AG09319 (cell line): ENCODE results near the gene CST3.

Experiments used
- DNase-seq: peaks from one replicate; pipeline ENCODE4 v3.0.0-alpha.2; 2010; ENCODE audit warnings: low read depth; ENCODE audit errors: extremely low read depth
- TF ChIP-seq, protein P1 (sequence below): IDR thresholded peaks from 2 replicates; pipeline ENCODE4 v1.5.1; 2011; ENCODE audit warnings: low read depth, mild to moderate bottlenecking, inconsistent platforms, low read length, moderate library complexity

The CST3 gene

DNA sequence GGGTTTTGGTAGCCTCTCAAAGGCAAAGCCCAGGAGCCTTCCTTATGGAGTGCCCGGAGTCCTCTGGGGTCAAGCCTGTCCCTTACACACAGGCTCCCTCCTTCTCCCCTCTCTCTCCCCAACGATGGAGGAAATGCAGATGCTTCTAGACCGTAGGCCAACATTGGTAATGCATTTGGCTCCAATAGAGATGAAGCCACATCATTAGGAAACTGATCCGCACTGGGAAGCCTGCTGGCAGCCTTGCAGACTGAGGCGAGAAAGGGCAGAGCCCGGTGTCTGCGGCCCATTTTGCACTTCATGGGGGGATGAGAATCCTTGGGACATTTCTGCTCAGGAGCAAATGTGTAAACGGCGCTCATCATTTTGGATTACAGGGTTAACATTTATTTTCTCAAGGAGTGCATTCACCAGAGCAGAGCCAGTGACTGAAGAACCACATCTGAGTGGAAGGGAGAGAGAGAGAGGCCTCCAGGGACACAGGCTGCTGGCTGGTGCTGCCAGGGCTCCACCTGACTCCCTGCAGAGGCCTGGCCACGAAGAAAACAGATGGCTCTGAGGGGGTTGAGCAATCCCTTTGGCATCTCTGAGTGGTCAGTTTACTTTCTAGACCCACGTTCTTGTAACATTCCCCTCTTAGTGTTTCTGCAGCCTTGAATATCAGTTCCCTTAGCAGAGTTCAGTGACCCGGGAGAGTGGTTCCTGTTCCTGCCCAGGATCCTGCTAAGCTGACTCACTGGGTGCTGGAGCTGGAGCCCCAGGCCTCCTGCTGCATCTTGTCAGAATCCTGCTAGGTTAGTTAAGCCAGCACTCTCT is 4.4 kb upstream of the CST3 start:
- TF ChIP-seq, protein P1, sequence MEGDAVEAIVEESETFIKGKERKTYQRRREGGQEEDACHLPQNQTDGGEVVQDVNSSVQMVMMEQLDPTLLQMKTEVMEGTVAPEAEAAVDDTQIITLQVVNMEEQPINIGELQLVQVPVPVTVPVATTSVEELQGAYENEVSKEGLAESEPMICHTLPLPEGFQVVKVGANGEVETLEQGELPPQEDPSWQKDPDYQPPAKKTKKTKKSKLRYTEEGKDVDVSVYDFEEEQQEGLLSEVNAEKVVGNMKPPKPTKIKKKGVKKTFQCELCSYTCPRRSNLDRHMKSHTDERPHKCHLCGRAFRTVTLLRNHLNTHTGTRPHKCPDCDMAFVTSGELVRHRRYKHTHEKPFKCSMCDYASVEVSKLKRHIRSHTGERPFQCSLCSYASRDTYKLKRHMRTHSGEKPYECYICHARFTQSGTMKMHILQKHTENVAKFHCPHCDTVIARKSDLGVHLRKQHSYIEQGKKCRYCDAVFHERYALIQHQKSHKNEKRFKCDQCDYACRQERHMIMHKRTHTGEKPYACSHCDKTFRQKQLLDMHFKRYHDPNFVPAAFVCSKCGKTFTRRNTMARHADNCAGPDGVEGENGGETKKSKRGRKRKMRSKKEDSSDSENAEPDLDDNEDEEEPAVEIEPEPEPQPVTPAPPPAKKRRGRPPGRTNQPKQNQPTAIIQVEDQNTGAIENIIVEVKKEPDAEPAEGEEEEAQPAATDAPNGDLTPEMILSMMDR, result no peak
- peak; percentile 44 for DNase-seq

GRCh38 chr20:23640671-23641667 is 3.2 kb upstream of the CST3 start:
- DNase-seq, result no peak
- TF ChIP-seq, protein P1, result no peak

GRCh38 chr20:23640018-23640601 is 2.4 kb upstream of the CST3 start:
- TF ChIP-seq, protein P1, result no peak
- no peak for DNase-seq

DNA sequence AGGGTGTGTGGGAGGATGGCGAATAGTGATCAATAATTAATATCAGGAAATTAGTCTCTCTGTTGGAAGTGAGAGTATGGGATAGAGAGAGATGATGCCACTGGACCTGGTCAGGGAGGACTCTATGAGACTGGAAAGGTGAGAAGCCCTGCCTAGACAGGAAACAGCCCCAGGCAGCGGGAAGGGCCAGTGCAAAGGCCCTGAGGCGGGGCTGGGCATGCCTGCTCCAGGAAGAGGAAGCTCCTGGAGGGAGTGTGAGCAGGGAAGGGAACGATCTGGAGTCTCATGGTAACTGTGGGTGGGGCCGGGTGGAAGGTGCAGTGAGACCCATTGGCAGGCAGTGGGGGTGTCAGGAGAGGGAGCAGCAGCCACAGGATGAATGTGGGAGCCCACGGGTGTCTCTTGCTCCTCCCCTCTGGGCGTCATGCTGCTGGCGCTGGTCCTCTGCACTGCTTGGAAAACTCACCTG is 1.8 kb upstream of the CST3 start:
- DNase-seq, result no peak

GRCh38 chr20:23638309-23638708 is 554 bp upstream of the CST3 start:
- TF ChIP-seq, protein P1, result no peak
- no peak for DNase-seq

More for the DNA sequence above, 1.8 kb upstream of the CST3 start:
- TF ChIP-seq, protein P1, result no peak

- no peak for DNase-seq
- TF ChIP-seq, protein P1, result no peak
Observed at GRCh38 chr20:23636908-23637281, 860 bp downstream of the CST3 start.
